Measurements from ENCODE around the gene CWH43. TPM values are rescaled to one million over a fixed set of nuclear protein-coding genes. Genes with fewer than 3 reads are reported as not detected.
"Not testable (repeated sequence)": the region's sequence is repeated elsewhere in the genome, so short reads cannot be mapped to it uniquely, and the experiment has no call there.

Gene CWH43
- total RNA-seq, 1 experiment from 2014 or later, result not detected

DNA sequence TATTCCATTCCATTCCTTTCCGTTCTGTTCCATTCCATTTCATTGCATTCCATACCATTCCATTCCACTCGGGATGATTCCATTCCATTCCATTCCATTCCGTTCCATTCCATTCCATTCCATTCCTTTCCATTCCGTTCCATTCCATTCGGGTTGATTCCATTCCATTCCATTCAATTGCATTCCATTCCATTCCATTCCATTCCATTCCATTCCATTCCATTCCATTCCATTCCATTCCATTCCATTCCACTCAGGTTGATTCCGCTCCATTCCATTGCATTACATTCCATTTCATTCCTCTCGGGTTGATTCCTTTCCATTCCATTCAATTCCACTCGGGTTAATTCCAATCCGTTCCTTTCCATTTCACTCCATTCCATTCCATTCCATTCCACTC lies 111.0 kb downstream of the CWH43 start:
- DNase-seq (ENCODE audit: low spot score), result not testable (repeated sequence)

DNA sequence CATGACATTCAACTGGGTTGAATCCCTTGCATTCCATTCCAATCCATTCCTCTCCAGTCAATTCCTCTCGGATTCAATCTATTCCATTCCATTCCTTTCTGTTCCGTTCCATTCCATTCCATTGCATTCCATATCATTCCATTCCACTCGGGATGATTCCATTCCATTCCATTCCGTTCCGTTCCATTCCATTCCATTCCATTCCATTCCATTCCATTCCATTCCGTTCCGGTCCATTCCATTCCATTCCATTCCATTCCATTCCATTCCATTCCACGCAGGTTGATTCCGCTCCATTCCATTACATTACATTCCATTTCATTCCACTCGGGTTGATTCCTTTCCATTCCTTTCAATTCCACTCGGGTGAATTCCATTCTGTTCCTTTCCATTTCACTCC lies 111.4 kb downstream of the CWH43 start:
- DNase-seq (ENCODE audit: low spot score), result not testable (repeated sequence)

DNA sequence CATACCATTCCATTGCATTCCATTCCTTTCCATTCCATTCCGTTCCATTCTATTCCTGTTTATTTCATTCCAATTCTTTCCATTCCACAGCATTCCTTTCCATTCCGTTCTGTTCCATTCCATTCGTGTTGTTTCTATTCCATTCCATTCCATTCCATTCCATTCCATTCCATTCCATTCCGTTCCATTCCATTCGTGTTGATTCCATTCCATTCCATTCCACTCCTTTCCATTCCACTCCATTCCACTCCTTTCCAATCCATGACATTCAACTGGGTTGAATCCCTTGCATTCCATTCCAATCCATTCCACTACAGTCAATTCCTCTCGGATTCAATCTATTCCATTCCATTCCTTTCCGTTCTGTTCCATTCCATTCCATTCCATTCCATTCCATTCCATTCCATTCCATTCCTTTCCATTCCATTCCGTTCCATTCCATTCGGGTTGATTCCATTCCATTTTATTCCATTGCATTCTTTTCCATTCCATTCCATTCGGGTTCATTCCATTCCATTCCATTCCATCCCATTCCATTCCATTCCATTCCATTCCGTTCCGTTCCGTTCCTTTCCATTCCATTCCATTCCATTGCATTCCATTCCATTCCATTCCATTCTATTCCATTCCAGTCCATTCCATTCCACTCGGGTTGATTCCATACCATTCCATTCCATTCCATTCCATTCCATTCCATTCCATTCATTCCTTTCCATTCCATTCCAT lies 112.1 kb downstream of the CWH43 start:
- DNase-seq (ENCODE audit: low spot score), result not testable (repeated sequence)

DNA sequence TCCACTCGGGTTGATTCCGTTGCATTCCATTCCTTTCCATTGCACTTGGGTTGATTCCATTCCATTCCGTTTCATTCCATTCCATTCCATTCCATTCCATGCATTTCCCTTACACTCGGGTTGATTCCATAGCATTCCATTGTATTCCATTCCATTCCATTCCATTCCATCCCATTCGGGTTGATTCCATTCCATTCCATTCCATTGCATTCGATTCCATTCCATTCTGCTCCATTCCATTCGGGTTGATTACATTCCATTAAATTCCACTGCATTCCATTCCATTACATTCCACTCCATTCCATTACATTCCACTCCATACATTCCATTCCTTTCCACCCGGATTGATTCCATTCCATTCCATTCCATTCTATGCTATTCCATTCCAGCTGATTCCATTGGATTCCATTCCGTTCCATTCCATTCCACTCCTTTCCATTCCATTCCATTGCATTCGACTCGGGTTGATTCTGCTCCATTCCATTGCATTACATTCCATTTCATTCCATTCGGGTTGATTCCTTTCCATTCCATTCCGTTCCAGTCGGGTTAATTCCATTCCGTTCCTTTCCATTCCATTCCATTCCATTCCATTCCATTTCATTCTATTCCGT lies 113.9 kb downstream of the CWH43 start:
- DNase-seq (ENCODE audit: low spot score), result not testable (repeated sequence)

DNA sequence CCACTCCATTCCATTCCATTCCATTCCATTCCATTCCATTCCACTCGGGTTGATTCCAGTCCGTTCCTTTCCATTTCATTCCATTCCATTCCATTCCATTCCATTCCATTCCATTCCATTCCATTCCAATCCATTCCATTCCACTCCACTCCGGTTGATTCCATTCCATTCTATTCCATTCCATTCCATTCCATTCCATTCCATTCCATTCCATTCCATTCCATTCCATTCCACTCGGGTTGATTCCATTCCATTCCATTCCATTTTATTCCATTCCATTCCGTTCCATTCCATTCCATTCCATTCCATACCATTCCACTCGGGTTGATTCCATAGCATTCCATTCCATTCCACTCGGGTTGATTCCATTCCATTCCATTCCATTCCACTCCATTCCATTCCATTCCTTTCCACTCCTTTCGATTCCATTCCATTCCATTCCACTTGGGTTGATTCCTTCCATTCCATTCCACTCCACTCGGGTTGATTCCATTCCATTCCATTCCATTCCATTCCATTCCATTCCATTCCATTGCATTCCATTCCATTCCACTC lies 116.3 kb downstream of the CWH43 start:
- DNase-seq (ENCODE audit: low spot score), result not testable (repeated sequence)

DNA sequence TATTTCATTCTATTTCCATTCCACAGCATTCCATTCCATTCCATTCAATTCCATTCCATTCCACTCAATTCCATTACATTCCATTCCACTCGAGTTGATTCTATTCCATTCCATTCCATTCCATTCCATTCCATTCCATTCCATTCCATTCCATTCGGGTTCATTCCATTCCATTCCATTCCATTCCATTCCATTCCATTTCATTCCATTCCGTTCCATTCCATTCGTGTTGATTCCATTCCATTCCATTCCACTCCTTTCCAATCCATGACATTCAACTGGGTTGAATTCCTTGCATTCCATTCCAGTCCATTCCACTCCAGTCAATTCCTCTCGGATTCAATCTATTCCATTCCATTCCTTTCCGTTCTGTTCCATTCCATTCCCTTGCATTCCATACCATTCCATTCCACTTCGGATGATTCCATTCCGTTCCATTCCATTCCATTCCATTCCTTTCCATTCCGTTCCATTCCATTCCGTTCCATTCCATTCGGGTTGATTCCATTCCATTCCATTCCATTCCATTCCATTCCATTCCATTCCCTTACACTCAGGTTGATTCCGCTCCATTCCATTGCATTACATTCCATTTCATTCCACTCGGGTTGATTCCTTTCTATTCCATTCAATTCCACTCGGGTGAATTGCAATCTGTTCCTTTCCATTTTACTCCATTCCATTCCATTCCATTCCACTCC lies 117.5 kb downstream of the CWH43 start:
- DNase-seq (ENCODE audit: low spot score), result not testable (repeated sequence)

DNA sequence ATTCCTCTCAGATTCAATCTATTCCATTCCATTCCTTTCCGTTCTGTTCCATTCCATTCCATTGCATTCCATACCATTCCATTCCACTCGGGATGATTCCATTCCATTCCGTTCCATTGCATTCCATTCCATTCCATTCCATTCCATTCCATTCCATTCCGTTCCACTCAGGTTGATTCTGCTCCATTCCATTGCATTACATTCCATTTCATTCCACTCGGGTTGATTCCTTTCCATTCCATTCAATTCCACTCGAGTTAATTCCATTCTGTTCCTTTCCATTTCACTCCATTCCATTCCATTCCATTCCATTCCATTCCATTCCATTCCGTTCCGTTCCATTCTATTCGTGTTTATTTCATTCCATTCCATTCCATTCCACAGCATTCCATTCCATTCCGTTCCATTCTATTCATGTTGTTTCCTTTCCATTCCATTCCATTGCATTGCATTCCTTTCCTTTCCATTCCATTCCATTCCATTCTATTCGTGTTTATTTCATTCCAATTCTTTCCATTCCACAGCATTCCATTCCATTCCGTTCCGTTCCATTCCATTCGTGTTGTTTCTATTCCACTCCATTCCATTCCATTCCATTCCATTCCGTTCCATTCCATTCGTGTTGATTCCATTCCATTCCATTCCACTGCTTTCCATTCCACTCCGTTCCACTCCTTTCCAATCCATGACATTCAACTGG lies 118.3 kb downstream of the CWH43 start:
- not testable (repeated sequence) for DNase-seq (ENCODE audit: low spot score)

DNA sequence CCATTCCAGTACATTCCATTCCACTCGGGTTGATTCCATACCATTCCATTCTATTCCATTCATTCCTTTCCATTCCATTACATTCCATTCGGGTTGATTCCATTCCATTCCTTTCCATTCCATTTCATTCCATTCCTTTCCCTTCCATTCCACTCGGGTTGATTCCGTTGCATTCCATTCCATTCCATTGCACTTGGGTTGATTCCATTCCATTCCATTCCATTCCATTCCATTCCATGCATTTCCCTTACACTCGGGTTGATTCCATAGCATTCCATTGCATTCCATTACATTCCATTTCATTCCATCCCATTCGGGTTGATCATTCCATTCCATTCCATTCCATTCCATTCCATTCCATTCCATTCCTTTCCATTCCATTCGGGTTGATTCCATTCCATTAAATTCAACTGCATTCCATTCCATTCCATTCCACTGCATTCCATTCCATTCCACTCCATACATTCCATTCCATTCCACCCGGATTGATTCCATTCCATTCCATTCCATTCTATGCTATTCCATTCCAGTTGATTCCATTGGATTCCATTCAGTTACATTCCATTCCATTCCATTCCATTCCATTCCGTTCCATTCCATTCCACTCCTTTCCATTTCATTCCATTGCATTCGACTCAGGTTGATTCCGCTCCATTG lies 119.3 kb downstream of the CWH43 start:
- not testable (repeated sequence) for DNase-seq (ENCODE audit: low spot score)

DNA sequence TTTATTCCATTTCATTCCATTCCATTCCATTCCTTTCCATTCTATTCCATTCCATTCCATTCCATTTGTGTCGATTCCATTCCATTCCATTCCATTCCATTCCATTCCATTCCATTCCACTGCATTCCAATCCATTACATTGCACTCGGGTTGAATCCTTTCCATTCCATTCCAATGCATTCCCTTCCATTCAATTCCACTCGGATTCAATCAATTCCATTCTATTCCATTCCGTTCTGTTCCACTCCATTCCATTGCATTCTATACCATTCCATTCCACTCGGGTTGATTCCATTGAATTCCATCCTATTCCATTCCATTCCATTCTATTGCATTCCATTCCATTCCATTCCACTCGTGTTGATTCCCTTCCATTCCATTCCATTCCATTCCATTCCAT lies 121.2 kb downstream of the CWH43 start:
- DNase-seq (ENCODE audit: low spot score), result peak; percentile 74

DNA sequence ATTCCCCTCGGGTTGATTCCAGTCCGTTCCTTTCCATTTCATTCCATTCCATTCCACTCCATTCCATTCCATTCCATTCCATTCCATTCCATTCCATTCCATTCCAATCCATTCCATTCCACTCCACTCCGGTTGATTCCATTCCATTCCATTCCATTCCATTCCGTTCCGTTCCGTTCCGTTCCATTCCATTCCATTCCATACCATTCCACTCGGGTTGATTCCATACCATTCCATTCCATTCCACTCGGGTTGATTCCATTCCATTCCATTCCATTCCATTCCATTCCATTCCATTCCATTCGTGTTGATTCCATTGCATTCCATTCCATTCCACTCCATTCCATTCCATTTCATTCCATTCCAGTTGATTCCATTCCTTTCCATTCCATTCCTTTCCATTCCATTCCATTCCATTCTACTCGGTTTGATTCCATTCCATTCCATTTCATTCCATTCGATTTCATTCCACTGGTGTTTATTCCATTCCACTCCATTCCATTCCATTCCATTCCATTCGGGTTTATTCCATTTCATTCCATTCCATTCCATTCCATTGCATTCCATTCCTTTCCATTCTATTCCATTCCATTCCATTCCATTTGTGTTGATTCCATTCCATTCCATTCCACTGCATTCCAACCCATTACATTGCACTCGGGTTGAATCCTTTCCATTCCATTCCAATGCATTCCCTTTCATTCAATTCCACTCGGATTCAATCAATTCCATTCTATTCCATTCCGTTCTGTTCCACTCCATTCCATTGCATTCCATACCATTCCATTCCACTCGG lies 122.3 kb downstream of the CWH43 start:
- not testable (repeated sequence) for DNase-seq (ENCODE audit: low spot score)

DNA sequence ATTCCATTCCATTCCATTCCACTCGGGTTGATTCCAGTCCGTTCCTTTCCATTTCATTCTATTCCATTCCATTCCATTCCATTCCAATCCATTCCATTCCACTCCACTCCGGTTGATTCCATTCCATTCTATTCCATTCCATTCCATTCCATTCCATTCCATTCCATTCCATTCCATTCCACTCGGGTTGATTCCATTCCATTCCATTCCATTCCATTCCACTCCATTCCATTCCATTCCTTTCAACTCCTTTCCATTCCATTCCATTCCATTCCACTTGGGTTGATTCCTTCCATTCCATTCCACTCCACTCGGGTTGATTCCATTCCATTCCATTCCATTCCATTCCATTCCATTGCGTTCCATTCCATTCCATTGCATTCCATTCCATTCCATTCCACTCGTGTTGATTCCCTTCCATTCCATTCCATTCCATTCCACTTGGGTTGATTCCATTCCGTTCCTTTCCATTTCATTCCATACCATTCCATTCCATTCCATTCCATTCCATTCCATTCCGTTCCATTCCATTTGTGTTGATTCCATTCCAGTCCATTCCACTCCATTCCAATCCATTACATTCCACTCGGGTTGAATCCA lies 123.6 kb downstream of the CWH43 start:
- not testable (repeated sequence) for DNase-seq (ENCODE audit: low spot score)

DNA sequence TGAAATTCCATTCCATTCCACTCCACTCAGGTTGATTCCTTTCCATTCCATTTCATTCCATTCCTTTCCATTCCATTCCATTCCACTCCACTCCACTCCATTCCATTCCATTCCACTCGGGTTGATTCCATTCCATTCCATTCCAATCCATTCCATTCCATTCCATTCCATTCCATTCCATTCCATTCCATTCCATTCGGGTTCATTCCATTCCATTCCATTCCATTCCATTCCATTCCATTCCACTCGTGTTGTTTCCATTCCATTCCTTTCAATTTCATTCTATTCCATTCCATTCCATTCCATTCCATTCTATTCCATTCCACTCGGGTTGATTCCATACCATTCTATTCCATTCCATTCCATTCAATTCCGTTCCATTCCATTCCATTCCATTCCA lies 124.5 kb downstream of the CWH43 start:
- DNase-seq (ENCODE audit: low spot score), result not testable (repeated sequence)

Other genes with a start within 250 kb of the CWH43 start
- 32.7 and 36.2 TPM in 2 replicates for gene FRYL, start 206.0 kb upstream of the CWH43 start, total RNA-seq (2014; rRNA removed; shearing (Covaris generic))
- gene OCIAD1, start 155.2 kb upstream of the CWH43 start, total RNA-seq (2014; rRNA removed; shearing (Covaris generic)), result 212 and 281 TPM in 2 replicates
- 46.5 and 67.6 TPM in 2 replicates for gene OCIAD2, start 79.5 kb upstream of the CWH43 start, total RNA-seq (2014; rRNA removed; shearing (Covaris generic))

Measured in H4 (cell line).